Ishikawa (cell line): ENCODE data around the gene ANKRD16.

ENCODE experiments used
- CEBPB ChIP-seq: IDR thresholded peaks from 2 replicates; pipeline ENCODE4 v1.6.1; 2012
- CREB1 ChIP-seq: IDR thresholded peaks from 2 replicates; pipeline ENCODE4 v1.6.1; 2012; ENCODE audit warnings: low read depth
- EGR1 ChIP-seq: IDR thresholded peaks from 2 replicates; pipeline ENCODE4 v1.6.1; 2012
- EP300 ChIP-seq: IDR thresholded peaks from 2 replicates; pipeline ENCODE4 v1.6.1; 2012; ENCODE audit warnings: borderline replicate concordance
- FOXM1 ChIP-seq: IDR thresholded peaks from 2 replicates; pipeline ENCODE4 v1.6.1; 2012; ENCODE audit warnings: low read depth, borderline replicate concordance
- MAX ChIP-seq: IDR thresholded peaks from 2 replicates; pipeline ENCODE4 v1.6.1; 2012
- NFIC ChIP-seq: IDR thresholded peaks from 2 replicates; pipeline ENCODE4 v1.6.1; 2012
- RAD21 ChIP-seq: IDR thresholded peaks from 2 replicates; pipeline ENCODE4 v1.6.1; 2012; ENCODE audit warnings: low read depth
- REST ChIP-seq: IDR thresholded peaks from 2 replicates; pipeline ENCODE4 v1.6.1; 2012; ENCODE audit warnings: low read depth, mild to moderate bottlenecking
- TAF1 ChIP-seq: IDR thresholded peaks from 2 replicates; pipeline ENCODE4 v1.6.1; 2012; ENCODE audit warnings: low read depth, mild to moderate bottlenecking
- TCF12 ChIP-seq: IDR thresholded peaks from 2 replicates; pipeline ENCODE4 v1.6.1; 2012; ENCODE audit warnings: low read depth
- TEAD4 ChIP-seq: IDR thresholded peaks from 2 replicates; pipeline ENCODE4 v1.6.1; 2012
- USF1 ChIP-seq: IDR thresholded peaks from 2 replicates; pipeline ENCODE4 v1.6.1; 2012
- YY1 ChIP-seq: IDR thresholded peaks from 2 replicates; pipeline ENCODE4 v1.6.1; 2012; ENCODE audit warnings: low read depth
- ZBTB7A ChIP-seq: IDR thresholded peaks from 2 replicates; pipeline ENCODE4 v1.6.1; 2012; ENCODE audit warnings: low read depth

The ANKRD16 gene

DNA sequence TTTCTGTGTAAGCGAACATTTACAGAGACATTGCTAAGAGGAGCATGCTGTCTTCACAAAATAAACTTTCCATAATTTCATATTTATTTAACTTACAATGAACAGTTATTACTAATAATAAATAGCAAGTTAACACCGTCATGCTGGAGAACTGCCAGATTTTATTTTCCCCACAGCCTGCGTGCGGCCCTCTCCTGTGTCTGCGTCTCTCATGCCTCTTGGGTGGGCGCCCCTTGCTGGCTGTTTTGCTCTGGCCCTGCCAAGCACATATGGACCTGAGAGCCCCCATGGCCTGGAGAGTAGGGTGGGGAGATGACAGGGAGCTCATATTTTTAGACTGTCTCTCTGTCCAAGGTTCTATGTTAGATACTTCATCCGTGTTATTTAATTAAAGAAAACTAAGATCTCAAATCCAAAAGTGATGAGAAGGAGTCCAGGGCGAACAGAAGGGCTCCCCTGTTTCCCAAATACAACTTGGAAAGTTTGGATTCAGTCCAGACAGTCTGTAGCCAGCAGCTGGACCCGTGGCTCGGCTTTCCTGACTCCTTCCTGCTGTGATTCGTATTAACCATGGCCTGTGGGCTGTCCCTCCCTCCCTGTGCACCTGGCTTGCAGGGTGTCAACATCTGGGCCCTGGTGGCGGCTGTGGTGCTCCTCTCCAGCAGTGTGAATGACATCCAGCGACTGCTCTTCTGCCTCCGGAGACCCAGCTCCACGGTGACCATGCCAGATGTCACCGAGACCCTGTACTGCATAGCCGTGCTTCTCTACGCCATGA is 20.8 kb upstream of the ANKRD16 start:
- TF ChIP-seq TAF1 (no peak), USF1 (no peak), ZBTB7A (no peak), REST (no peak), CEBPB (no peak), EP300 (no peak), CREB1 (no peak), TEAD4 (no peak), EGR1 (no peak), YY1 (no peak), RAD21 (no peak), NFIC (no peak), MAX (no peak), FOXM1 (no peak), TCF12 (no peak)

DNA sequence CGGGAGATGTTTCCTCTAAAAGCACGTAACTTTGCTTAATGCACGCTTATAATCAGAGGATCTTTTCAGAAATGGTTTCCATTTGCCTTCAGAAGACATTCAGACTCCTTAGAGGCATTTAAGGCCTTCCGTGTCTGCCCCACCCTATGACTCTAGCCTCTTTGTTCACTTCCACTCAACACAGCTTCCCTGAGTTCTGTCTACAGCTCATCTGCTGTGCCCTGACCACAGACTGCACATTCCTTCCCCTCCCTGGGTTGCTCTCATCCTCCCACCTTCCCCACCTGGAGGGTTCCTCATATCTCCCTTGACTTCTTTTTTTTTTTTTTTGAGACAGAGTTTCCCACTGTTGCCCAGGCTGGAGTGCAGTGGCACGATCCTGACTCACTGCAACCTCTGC is 17.0 kb upstream of the ANKRD16 start:
- TF ChIP-seq EP300 (no peak), MAX (no peak), FOXM1 (no peak), YY1 (no peak), REST (no peak), TEAD4 (no peak), EGR1 (no peak), NFIC (no peak), CREB1 (no peak), TCF12 (no peak)

GRCh38 chr10:5905854-5906507 is 16.3 kb upstream of the ANKRD16 start:
- TF ChIP-seq EP300 (no peak), CREB1 (no peak), RAD21 (no peak), EGR1 (no peak), MAX (no peak), TCF12 (no peak), TEAD4 (no peak), TAF1 (no peak), REST (no peak), USF1 (no peak)

DNA sequence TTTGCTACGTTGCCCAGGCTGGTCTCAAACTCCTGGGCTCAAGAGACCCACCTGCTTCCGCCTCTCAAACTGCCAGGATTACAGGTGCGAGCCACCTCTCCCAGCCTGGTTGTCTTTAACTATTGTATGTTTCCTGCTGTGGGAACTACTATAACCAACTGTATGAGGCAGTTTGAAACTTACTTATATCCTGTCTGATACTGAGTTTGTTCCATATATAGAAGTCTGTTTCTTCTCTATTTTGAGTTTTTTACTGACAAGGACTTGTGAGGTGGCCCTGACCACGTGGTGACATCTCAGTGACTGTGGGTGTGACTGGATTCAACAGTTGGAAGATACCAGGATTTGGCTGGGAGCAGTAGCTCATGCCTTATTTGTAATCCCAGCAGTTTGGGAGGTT is 14.5 kb upstream of the ANKRD16 start:
- no peak for TF ChIP-seq ZBTB7A
- TF ChIP-seq NFIC, result no peak
- no peak for TF ChIP-seq CREB1
- no peak for TF ChIP-seq MAX
- no peak for TF ChIP-seq FOXM1
- TF ChIP-seq CEBPB, result no peak
